GM19351 (cell line): ENCODE results near the gene CD300A.
"Not testable (repeated sequence)": the region's sequence is repeated elsewhere in the genome, so short reads cannot be mapped to it uniquely, and the experiment has no call there.

ENCODE experiments used
- ATAC-seq: cut with Tn5 transposase; IDR thresholded peaks from one replicate; pipeline ENCODE4 v1.9.1; 2021; ENCODE audit warnings: mild to moderate bottlenecking, moderate library complexity; ENCODE audit not compliant: unreplicated experiment

Gene CD300A

DNA sequence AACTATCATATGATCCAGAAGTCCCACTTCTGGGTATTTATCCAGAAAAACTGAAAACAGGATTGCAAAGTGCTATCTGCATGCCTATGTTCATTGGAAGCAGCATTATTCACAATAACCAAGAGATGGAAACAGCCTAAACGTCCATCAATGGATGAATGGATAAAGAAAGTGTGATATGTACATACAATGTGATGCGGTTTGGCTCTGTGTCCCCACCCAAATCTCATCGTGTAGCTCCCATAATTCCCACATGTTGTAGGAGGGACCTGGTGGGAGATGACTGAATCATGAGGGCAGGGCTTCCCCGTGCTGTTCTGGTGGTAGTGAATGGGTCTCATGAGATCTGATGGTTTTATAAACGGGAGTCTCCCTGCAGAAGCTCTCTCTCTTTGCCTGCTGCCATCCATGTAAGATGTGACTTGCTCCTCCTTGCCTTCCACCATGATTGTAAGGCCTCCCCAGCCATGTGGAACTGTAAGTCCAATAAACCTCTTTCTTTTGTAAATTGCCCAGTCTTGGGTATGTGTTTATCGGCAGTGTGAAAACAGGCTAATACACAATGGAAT is 52.1 kb downstream of the CD300A start:
- not testable (repeated sequence) for ATAC-seq

DNA sequence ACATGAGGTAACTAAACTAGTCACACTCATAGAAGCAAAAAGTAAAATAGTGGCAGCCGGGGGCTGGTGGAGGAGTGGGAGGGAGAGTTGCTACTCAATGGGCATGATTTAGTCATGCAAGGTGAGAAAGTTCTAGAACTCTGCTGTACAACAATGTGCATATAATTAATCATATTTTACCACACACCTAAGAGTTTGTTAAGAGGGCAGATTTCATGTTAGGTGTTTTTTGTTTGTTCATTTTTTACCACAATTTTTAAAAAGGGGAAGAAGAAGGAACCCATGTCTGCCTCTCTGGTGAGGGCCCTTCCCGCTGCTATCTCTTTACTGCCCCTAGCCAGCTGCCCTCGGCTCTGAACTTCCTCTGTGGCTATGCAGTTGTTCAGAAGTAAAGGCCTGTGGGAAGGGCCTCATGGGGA is 53.6 kb downstream of the CD300A start:
- peak; percentile 47 for ATAC-seq

DNA sequence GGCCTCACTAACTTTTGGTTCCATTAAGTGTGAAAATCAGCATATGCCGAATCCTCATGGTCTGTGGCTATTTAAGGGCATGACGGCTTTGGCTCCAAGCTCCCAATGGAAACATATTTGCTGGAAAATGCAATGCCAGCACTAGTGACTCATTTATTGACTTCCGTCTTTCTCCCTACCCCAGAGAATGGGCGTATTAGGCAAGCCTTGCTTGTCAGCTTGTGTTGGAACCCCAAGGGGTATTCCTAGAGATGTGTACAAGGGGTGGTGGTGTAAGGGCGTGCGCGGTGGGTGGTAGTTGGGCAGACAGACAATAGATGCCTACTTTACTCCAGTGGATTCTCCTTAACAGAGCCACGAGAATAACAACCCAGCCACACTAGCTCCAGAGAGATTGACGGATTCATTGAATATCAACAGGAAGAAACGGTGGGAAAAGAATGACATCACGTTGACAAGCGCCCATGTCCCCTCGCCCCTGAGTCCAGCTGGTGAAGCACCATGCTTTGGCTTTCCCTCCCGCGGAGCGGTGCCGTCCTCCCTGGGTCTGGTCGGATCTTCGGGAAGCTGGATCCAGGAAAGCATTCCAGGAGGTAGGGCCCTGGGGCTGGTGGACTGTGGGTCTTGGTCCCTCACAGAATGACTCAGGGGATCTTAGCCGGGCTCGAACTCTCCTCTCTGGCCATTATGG is 54.5 kb downstream of the CD300A start:
- no peak for ATAC-seq

DNA sequence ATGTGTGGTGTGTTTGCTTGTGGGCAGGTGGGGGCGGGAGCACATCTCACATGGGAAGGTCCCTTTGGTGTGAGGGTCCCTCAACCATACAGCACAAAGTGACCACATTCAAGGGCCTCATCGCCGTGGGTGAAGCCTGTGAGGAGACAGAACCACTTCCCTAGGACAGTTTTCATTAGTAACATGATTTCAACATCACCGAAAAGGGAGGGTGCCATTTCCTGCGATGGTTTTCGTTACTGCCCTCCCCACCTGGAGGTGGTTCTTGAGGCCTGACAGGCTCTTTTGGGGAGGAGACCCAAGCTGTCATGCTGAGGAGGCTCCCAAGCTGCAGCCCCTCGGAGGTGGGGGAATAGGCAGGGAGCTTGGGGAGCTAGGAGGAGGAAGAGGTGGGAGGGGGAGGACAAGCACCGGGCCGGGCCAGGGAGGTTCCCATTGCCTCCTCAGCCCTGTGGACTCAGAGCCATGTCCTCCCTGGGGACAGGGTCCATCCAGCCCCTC is 55.3 kb downstream of the CD300A start:
- no peak for ATAC-seq

DNA sequence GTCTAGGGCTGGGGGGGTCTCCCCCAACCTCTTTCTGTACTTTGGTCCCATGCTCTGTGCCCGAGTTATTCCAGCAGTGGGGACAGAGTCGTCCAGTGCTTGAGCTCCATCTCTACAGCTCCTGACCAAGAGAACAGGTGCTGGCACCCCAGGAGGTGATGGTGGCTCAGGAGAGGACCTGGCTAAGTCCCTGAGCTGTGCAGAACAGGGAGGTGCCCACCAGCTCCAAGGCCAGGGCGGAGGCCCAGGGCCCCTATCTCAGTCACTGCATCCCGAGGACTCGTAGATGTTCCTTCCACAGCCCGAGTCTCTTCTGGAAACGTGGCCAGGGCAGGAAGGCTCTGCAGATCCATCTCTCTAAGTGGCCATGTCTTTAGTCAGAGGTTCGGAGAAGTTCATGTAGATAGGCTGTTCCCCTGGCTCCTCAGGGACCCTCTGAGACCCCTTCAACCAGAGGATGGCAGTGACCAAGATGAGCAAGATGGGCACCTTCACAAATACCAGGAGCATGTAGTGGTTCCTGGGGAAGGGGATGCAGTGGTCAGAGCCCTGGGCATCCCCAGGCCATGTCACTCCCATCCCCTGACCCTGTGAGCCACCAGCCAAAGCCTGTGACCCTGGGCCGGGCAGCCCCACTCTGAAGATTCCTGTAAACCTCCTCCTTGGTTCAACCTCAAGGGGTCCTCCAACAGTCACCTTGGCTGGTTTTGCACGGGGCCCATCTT is 56.1 kb downstream of the CD300A start:
- no peak for ATAC-seq

DNA sequence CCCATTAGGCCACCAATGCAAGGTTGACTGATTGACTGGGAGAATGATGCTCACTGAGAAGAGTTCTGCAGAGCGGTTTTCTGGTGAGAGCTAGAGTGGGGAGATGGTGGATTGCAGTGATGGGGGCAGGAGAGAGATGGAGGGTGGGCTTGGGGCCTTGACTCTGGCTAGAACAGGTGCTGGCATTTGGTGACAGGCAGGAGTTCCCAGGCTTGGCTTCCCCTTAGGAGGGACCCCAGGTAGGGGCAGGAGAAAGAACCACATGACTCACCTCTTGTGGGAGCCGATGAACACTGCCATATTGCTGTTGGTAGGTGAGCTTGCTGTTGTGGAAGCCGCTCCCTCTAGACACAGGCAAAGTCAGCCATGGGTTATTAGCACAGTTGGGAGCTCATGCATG is 56.9 kb downstream of the CD300A start:
- ATAC-seq = no peak

DNA sequence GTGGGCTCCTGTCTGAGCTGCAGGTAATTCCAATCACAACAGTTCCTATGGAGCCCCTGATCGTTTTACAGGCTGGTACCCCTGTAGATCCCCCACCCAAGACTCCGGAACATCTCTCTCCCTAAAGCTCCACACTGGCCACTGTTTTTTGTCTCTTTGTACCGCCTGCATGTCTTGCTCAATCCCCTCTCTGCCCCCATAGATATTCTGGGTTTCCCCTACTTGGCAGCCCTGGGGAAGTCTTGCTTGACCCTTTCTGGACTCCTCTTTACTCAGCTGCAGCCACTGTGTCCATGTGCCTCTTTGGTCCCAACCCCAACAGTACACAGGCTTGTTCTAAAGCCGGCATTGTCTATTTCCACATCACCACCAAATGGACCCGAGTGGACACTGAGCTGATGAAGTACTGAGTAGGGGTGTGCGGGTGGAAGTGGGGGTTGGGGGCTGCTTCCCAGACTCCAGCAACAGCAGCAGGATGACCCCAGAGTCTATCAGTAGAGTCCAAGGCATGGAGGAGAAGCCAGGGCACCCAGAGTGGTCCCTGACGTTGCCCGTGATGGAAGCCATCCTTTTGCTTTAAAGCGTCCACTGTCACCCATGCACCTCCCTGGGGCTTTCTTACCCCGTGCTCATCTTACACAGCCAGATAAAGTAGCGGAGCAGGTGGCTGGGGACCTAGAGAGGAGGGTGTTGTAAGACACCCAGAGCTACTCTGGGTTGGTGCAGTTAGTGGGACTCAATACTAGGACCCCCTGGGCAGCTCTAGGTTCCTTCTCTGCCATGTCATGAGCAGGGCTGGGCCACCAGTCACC is 58.4 kb downstream of the CD300A start:
- no peak for ATAC-seq

DNA sequence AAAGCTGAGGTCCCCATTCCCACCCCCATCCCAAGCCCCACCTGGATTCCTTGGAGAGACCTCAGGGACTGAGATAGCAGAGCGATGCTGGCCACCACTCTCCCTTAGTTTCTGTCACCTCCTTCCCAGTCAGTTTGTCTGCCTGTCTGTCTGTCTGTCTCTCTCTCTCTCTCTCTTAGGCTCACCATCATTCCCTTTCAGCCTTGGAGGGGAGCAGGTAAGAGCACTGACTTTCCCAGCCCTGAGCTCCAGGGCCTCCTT is 59.0 kb downstream of the CD300A start:
- ATAC-seq = no peak

DNA sequence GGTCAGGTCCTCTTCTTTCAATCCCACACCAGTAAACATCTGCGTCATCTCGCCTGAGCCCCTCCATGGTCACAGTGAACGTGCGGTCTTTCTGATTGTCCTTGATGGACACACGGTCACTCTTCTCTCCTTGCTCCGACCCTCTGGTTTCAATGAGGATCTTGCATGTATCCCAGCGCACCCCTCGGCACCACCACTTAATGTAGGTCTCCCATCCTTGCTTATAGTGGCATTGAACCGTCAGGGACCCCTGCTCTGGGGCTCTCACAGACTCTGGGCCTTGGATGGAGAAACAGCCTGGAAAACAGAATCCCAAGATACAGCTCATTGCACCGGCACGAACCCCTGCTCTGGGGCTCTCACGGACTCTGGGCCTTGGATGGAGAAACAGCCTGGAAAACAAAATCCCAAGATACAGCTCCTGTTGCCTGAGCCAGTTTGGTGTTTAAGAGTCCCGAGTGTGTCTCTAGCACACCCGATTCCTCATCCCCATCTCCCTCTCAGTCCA is 59.4 kb downstream of the CD300A start:
- ATAC-seq = no peak

DNA sequence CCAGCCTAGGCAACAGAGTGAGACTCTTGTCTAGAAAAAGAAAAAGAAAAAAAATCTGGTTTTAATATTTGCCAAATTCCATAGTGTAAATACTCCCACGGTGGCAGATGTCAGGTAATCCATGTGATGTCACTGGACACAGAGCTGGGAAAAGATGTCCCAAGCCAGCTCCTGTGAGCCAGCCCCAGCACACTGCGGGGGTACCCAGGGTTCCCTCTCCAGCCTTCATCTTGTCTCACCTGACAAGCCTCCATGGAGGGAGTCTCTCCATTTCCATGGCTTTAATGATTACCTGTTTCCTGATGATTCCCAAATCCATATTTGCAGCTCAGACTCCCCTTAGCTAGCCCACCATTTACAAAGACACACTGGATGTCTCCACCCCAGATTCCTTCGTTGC is 60.2 kb downstream of the CD300A start:
- no peak for ATAC-seq

DNA sequence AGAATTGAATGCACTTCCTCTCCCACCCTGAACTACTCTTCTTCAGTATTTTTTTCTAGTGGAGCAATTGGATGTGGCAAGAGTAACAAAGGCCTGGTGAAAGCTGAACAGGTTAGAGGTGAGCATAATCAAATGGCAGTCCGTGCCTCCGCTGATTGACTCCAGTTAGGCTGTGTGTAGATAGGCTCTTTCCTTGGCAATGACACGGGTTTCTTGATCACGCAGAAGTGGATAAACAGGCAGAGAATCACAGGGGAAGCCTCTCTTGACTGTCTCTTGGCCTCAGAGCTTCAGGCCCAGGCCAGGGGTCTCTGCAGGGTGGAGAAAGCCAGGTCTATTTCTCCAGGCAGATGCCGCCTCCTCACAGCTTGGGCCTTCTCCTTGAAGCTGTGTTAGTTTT is 60.6 kb downstream of the CD300A start:
- no peak for ATAC-seq

DNA sequence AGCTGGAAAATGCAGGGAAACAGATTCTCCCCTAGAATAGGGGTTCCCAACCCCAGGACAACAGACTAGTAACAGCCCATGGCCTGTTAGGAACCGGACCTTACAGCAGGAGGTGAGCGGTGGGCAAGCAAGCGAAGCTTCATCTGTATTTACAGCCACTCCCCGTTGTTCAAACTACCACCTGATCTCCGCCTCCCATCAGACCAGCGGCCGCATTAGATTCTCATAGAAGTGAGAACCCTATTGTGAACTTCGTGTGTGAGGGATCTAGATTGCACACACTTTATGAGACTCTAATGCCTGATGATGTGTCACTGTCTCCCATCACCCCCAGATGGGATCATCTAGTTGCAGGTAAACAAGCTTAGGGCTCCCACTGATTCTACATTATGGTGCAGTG is 61.3 kb downstream of the CD300A start:
- ATAC-seq = no peak

DNA sequence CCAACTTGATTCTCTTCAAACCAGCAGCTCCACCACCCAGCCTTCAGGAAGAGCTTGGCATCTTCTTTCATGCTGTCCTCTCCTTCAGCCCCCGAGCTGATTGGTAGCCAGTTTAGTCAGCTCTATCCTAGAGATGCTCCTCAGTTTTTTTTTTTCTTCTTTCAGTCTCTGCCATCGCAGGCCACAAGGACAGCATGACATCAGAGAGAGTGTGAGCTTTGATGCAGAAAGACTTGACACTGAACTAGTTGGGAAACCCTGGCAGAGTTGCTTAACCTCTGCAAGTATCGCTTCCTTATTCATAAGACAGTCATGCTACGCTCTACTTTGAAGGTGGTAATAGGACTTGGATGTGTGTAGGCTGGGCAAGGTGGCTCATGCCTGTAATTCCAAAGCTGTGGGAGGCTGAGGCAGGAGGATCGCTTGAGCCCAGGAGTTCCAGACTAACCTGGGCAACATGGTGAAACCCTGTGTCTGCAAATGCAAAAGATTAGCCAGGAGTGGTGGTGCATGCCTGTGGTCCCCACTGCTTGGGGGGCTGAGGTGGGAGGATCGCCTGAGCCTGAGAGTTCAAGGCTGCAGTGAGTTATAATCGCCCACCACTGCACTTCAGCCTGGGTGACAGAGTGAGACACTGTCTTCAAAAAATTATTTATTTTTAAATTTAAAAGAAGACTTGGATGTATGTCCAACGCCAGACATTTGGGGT is 62.2 kb downstream of the CD300A start:
- ATAC-seq = peak; percentile 96

DNA sequence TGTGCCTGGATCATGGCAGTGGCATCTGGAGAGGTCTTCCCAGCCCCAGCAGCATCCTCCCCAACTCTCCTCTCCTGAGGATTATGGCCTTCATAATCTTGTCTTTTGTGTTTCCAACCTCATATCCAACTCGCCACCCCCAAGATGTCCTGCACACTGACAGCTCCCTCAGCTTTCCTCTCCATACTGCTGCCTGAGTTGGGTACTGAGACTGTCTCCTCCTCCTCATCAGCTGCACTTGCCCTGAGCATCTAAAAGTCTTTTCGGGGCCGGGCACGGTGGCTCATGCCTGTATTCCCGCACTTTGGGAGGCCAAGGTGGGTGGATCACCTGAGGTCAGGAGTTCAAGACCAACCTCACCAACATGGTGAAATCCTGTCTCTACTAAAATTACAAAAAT is 62.8 kb downstream of the CD300A start:
- ATAC-seq = no peak

DNA sequence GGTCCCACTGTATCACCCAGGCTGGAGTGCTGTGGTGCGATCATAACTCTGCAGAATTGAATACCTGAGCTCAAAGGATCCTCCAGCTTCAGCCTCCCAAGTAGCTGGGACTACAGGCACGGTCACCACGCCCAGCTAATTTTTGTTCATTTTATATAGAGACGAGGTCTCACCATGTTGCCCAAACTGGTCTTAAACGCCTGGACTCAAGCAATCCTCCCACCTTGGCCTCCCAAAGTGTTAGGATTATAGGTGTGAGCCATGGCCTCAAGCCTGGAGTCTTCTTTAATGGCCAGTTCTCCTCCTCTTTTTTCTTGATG is 64.4 kb downstream of the CD300A start:
- ATAC-seq = no peak

DNA sequence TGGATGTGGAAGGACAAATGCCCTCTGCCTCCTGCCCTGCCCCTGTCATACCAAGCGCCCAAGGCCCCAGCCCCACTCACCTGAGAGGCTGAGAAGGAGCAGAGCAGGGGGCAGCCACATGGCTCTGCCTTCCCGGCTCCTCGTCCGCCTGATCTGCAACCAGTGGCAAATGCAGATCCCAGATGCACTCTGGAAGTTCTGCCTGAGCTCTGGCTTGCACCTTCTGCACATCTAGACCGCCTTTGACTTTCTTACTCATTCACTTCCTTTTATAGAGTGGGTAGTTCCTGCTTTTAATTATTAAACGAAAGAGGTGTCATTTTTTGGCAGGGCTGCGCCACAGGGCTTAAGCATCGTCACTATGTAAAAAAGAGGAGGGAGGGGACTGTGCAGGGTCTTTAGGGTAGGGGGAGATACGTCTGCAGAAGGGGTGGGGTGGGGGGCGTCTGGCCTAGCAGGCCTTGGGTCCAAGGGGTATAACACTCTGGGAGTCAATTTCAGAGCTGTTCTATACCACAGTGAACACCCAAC is 64.9 kb downstream of the CD300A start, which contains the start of gene CD300LB:
Gene CD300LB, minus strand, starts transcription at position 245 of the 531 bp plus-strand sequence. Its CDS starts 125 bp downstream, at position 120.
- no peak for ATAC-seq

DNA sequence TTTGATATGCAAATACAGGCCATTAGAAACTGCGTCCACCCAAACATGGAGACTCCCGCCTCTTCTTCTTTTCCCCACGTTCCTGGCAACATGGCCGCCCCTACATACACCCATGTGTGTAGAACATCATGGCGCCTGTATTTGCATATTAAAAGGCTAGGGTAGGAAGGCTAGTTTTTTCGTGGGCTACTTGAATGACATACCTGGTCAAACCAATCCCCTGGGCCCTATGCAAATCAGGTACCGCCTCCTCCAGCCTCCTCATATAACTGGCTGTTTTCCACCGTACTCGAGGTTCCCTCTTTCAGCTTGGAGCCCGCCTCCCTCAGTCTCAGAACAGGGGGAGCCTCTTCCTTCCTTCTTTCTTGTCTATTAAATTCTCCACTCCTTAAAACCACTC is 65.7 kb downstream of the CD300A start:
- no peak for ATAC-seq
